IMR-90 (cell line): ENCODE measurements around the gene ABTB2. TPM values are rescaled to one million over a fixed set of nuclear protein-coding genes. Genes with fewer than 3 reads are reported as not detected.

Experiments used
- ATAC-seq: fragments of 200-7000 bp; cut with Tn5 transposase; 2 replicates; pipeline ENCODE4 v1.9.1; 2020; ENCODE audit warnings: low read depth, mild to moderate bottlenecking, moderate library complexity
- BruUV-seq: library from RNA; stranded (reverse); fragments of 400-500 nt; replicated peaks from 2 replicates; lab custom pipeline; 2021; lab: Mats Ljungman, UMichigan
- CTCF ChIA-PET: fragments of 300-600 bp; formaldehyde crosslinking; extraction: SDS; loops from one replicate; lab custom pipeline; 2021; ENCODE audit warnings: antibody characterized with exemption; lab: Yijun Ruan, JAX
- POLR2A ChIA-PET: fragments of 300-600 bp; sonication (Branson Sonifier 250); formaldehyde crosslinking; loops from one replicate; lab custom pipeline; 2022; ENCODE audit warnings: antibody characterized with exemption; ENCODE audit not compliant: unreplicated experiment; lab: Charles Lee
- DNase-seq: peaks from one replicate; pipeline ENCODE4 v3.0.0; 2013
- H2AFZ ChIP-seq: replicated peaks from 2 replicates; pipeline ENCODE3; 2013; ENCODE audit warnings: low read length, mild to moderate bottlenecking; ENCODE audit not compliant: poor library complexity
- H2AK5ac ChIP-seq: 2 replicates; pipeline ENCODE4 v1.6.1; 2013; ENCODE audit warnings: low read depth, low read length, inconsistent platforms
- H2AK9ac ChIP-seq: replicated peaks from 2 replicates; pipeline ENCODE3; 2013; ENCODE audit warnings: mild to moderate bottlenecking, low read depth, low read length, moderate library complexity; ENCODE audit not compliant: poor library complexity
- H2BK120ac ChIP-seq: 2 replicates; pipeline ENCODE4 v1.6.1; 2013; ENCODE audit warnings: low read depth, low read length, inconsistent platforms
- H2BK15ac ChIP-seq: 3 replicates; pipeline ENCODE4 v1.6.1; 2013; ENCODE audit warnings: low read depth, low read length, inconsistent platforms
- H2BK20ac ChIP-seq: 2 replicates; pipeline ENCODE4 v1.6.1; 2013; ENCODE audit warnings: low read depth, mild to moderate bottlenecking, inconsistent platforms, low read length, moderate library complexity
- H2BK5ac ChIP-seq: 2 replicates; pipeline ENCODE4 v1.6.1; 2013; ENCODE audit warnings: mild to moderate bottlenecking, low read depth, low read length, inconsistent platforms; ENCODE audit not compliant: poor library complexity, severe bottlenecking
- H3K14ac ChIP-seq: replicated peaks from 2 replicates; pipeline ENCODE4 v1.6.1; 2013; ENCODE audit warnings: low read depth, low read length, inconsistent platforms
- H3K18ac ChIP-seq: 2 replicates; pipeline ENCODE4 v1.6.1; 2013; ENCODE audit warnings: low read depth, low read length, control low read depth
- H3K23ac ChIP-seq: 2 replicates; pipeline ENCODE4 v1.6.1; 2013; ENCODE audit warnings: low read depth, low read length, inconsistent platforms
- H3K27ac ChIP-seq: 2 replicates; pipeline ENCODE4 v1.5.1; 2013; ENCODE audit warnings: mild to moderate bottlenecking, control low read depth, low read length; ENCODE audit not compliant: insufficient read depth
- H3K27me3 ChIP-seq: 2 replicates; pipeline ENCODE4 v1.6.1; 2013; ENCODE audit warnings: low read length; ENCODE audit not compliant: control insufficient read depth, insufficient read depth
- H3K36me3 ChIP-seq: 2 replicates; pipeline ENCODE4 v1.6.1; 2013; ENCODE audit warnings: low read length, mixed read lengths; ENCODE audit not compliant: control insufficient read depth, insufficient read depth
- H3K4ac ChIP-seq: 2 replicates; pipeline ENCODE4 v1.6.1; 2013; ENCODE audit warnings: low read depth, low read length, inconsistent platforms
- H3K4me1 ChIP-seq: 2 replicates; pipeline ENCODE4 v1.6.1; 2013; ENCODE audit warnings: low read length, mixed read lengths; ENCODE audit not compliant: control insufficient read depth, insufficient read depth
- H3K4me2 ChIP-seq: 2 replicates; pipeline ENCODE4 v1.6.1; 2013; ENCODE audit warnings: low read depth, mild to moderate bottlenecking, control low read depth, low read length, moderate library complexity
- H3K4me3 ChIP-seq: 2 replicates; pipeline ENCODE4 v1.5.1; 2013; ENCODE audit warnings: low read depth, mild to moderate bottlenecking, control low read depth, low read length, moderate library complexity; ENCODE audit not compliant: insufficient read depth
- H3K56ac ChIP-seq: 2 replicates; pipeline ENCODE4 v1.6.1; 2013; ENCODE audit warnings: low read length, inconsistent platforms; ENCODE audit not compliant: insufficient read depth; ENCODE audit errors: extremely low read depth
- H3K79me1 ChIP-seq, 2 experiments: 2 replicates each; pipeline ENCODE4 v1.6.1; 2013; ENCODE audit warnings: low read length in 2 of 2, inconsistent platforms in 1 of 2, low read depth in 1 of 2
- H3K9ac ChIP-seq: 2 replicates; pipeline ENCODE4 v1.6.1; 2013; ENCODE audit warnings: low read depth, low read length, control low read depth
- H3K9me1 ChIP-seq: 2 replicates; pipeline ENCODE4 v1.6.1; 2013; ENCODE audit warnings: low read length, inconsistent platforms; ENCODE audit not compliant: insufficient read depth
- H3K9me3 ChIP-seq: 2 replicates; pipeline ENCODE4 v1.6.1; 2013; ENCODE audit warnings: low read length; ENCODE audit not compliant: control insufficient read depth, insufficient read depth
- H4K20me1 ChIP-seq: 2 replicates; pipeline ENCODE4 v1.6.1; 2013; ENCODE audit warnings: low read length, inconsistent platforms; ENCODE audit not compliant: insufficient read depth
- H4K5ac ChIP-seq: 2 replicates; pipeline ENCODE4 v1.6.1; 2013; ENCODE audit warnings: mild to moderate bottlenecking, low read depth, low read length, control low read depth
- H4K8ac ChIP-seq, 2 experiments: 2 replicates each; pipeline ENCODE4 v1.6.1; 2013; ENCODE audit warnings: low read depth in 2 of 2, low read length in 2 of 2, control low read depth in 1 of 2, inconsistent platforms in 1 of 2
- H4K91ac ChIP-seq: 2 replicates; pipeline ENCODE4 v1.6.1; 2013; ENCODE audit warnings: low read depth, low read length, inconsistent platforms; ENCODE audit not compliant: insufficient read depth
- BHLHE40 ChIP-seq: fragments of 150-350 bp; IDR thresholded peaks from 2 replicates; pipeline ENCODE4 v1.6.1; 2016; ENCODE audit warnings: mild to moderate bottlenecking, low read depth, low read length
- CEBPB ChIP-seq: IDR thresholded peaks from 2 replicates; pipeline ENCODE4 v1.6.1; 2012; ENCODE audit warnings: low read depth, low read length, improper control_type of control experiment
- CHD1 ChIP-seq: IDR thresholded peaks from 2 replicates; pipeline ENCODE4 v1.6.1; 2012; ENCODE audit warnings: low read depth, low read length, improper control_type of control experiment
- CTCF ChIP-seq: conservative IDR thresholded peaks from 2 replicates; pipeline ENCODE4 v1.5.1; 2012; ENCODE audit warnings: mild to moderate bottlenecking, low read depth, low read length, improper control_type of control experiment
- ELK1 ChIP-seq: fragments of 150-350 bp; IDR thresholded peaks from 2 replicates; pipeline ENCODE4 v1.6.1; 2016; ENCODE audit warnings: low read depth, mild to moderate bottlenecking, low read length, moderate library complexity, borderline replicate concordance
- MAZ ChIP-seq: IDR thresholded peaks from 2 replicates; pipeline ENCODE4 v1.6.1; 2012; ENCODE audit warnings: low read depth, mild to moderate bottlenecking, low read length, improper control_type of control experiment, moderate library complexity, borderline replicate concordance
- MXI1 ChIP-seq: IDR thresholded peaks from 2 replicates; pipeline ENCODE4 v1.6.1; 2012; ENCODE audit warnings: low read depth, mild to moderate bottlenecking, low read length, moderate library complexity, borderline replicate concordance
- NFE2L2 ChIP-seq: fragments of 150-350 bp; IDR thresholded peaks from 2 replicates; pipeline ENCODE4 v1.6.1; 2016; ENCODE audit warnings: low read depth, mild to moderate bottlenecking, low read length
- RAD21 ChIP-seq: IDR thresholded peaks from 2 replicates; pipeline ENCODE4 v1.6.1; 2012; ENCODE audit warnings: low read length, improper control_type of control experiment
- SMC3 ChIP-seq: fragments of 150-350 bp; IDR thresholded peaks from 2 replicates; pipeline ENCODE4 v1.6.1; 2016; ENCODE audit warnings: low read depth, mild to moderate bottlenecking, antibody characterized with exemption, low read length, moderate library complexity
- WGBS, 2 experiments: methylation state at CpG; one replicate each; pipeline versions ENCODE4 v1.1.5 to v1.1.7; 2013; ENCODE audit warnings: missing lambda C conversion rate in 2 of 2; ENCODE audit not compliant: insufficient read length in 1 of 2; ENCODE audit errors: extremely low coverage in 2 of 2; 5-methylcytosine and 5-hydroxymethylcytosine counted together
- dilution Hi-C: fragments of 300-500 bp; cut with HindIII; formaldehyde crosslinking; loops from one replicate; pipeline ENCODE4 v1.14.3; 2018; ENCODE audit warnings: low sequenced_read_pairs; ENCODE audit not compliant: unreplicated experiment
- in situ Hi-C: fragments of 300-500 bp; cut with MboI; formaldehyde crosslinking; loops from 3 replicates; pipeline ENCODE4 v1.14.3; 2019; ENCODE audit warnings: low sequenced_read_pairs, inconsistent platforms, mixed read lengths
- intact Hi-C: fragments of 100-400 bp; cut with micrococcal nuclease; formaldehyde crosslinking; loops from 2 replicates; pipeline ENCODE4 v1.10.0; 2022
- polyA plus RNA-seq, 3 experiments: library from polyadenylated mRNA; depleted of rRNA; stranded (reverse); fragments of >200 nt; gene quantifications; 2 replicates each; pipeline ENCODE4 v1.2.3, GENCODE V29; 2012; ENCODE audit warnings: low replicate concordance in 1 of 3
- total RNA-seq: library from RNA; depleted of rRNA; stranded (reverse); fragments of >200 nt; gene quantifications from 2 replicates; pipeline ENCODE4 v1.2.3, GENCODE V29; 2012

The ABTB2 gene
- total and polyA plus RNA-seq, 2 of the 4 experiments (the other 2 are of a cell fraction): 0.18 to 2.0 TPM

- ATAC-seq (no peak), DNase-seq (no peak)
- no peak overlapping the region for H2AK5ac ChIP-seq
- H3K9me3 ChIP-seq: no peaks in the 10 kb centered on the region
- TF ChIP-seq SMC3 (no peak), NFE2L2 (no peak), RAD21 (no peak), MXI1 (no peak), CEBPB (no peak), CHD1 (no peak), MAZ (no peak), CTCF (no peak), BHLHE40 (no peak), ELK1 (no peak)
- H4K91ac ChIP-seq: no peak overlapping the region
- no peak overlapping the region for H3K56ac ChIP-seq
- no peak overlapping the region for H2AK9ac ChIP-seq
- H3K4me1 ChIP-seq: peaks cover 8% of the 10 kb centered on the region; the same call in 1 of the 2 replicates
- H2BK120ac ChIP-seq: no peak overlapping the region
- 60% methylated on average over 1 of the region's 9 CpGs; no CpG with 5 or more reads in 1 of the 2 experiments for WGBS, 2 experiments
- no TSS peak for BruUV-seq
- no peak overlapping the region for H2AFZ ChIP-seq
- H3K23ac ChIP-seq: no peak overlapping the region
- no peaks in the 10 kb centered on the region for H3K79me1 ChIP-seq
- no peaks in the 10 kb centered on the region for H3K36me3 ChIP-seq
- H3K18ac ChIP-seq: no peak overlapping the region
- no peak overlapping the region for H2BK20ac ChIP-seq
- H2BK5ac ChIP-seq: no peak overlapping the region
- in situ Hi-C loops: loop anchor here (5.0 to 10.0 kb wide), 2 partner anchors 178 to 316 kb away; partner anchors contain the start of gene ABTB2
- no peak overlapping the region for H3K14ac ChIP-seq
- H3K27ac ChIP-seq: no peak overlapping the region
- no peak overlapping the region for H3K4ac ChIP-seq
- ChIA-PET CTCF (interaction anchor here (0.6 to 1.5 kb wide), 3 partner anchors 10 to 178 kb away, joined by 3 read pairs; partner anchors contain the start of gene ABTB2), POLR2A (no interaction called here)
- no peak overlapping the region for H3K4me3 ChIP-seq
- intact Hi-C loops: no loop called here
- no peak overlapping the region for H4K5ac ChIP-seq
- H3K27me3 ChIP-seq: peaks cover 3% of the 10 kb centered on the region
- H3K4me2 ChIP-seq: no peak overlapping the region
- peaks cover 3% of the 10 kb centered on the region; the same call in 1 of the 2 replicates for H3K9me1 ChIP-seq
- H4K8ac ChIP-seq: no peak overlapping the region
- dilution Hi-C loops: loop anchor here (25.0 kb wide), 1 partner anchor 158 kb away; no protein-coding TSS in a partner anchor
- no peak overlapping the region for H3K9ac ChIP-seq
- H4K20me1 ChIP-seq: no peaks in the 10 kb centered on the region
- H2BK15ac ChIP-seq: no peak overlapping the region
Measured at GRCh38 chr11:34179026-34179675, 178.7 kb downstream of the ABTB2 start.
